ENCODE measurements around the gene PAX6.
"Not testable (repeated sequence)": the region's sequence is repeated elsewhere in the genome, so short reads cannot be mapped to it uniquely, and the experiment has no call there.

PAX6 gene

GRCh38 chr11:31764766-31765165 lies 46.4 kb downstream of the PAX6 start:
- no peak for DNase-seq

DNA sequence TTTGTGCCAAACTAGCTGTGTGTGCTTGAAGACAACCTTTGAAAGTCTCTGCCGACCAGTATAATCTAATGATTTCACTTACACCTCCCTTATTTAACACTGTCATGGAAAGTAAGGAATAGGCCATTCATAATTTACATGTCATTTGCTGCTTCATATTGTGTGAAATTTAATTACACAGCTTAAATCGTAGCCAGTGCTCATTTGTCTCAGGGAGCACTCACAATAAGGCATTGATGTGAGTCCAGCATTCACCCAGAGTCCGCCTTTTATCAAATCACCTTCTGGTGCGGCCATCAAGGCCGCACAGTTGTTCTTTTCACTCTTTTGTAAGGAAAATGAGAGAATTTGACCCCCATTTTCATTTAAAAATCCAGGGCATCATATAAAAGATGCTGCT lies 46.9 kb downstream of the PAX6 start:
- no peak for DNase-seq

GRCh38 chr11:31763296-31763695 lies 47.8 kb downstream of the PAX6 start:
- DNase-seq, result no peak

DNA sequence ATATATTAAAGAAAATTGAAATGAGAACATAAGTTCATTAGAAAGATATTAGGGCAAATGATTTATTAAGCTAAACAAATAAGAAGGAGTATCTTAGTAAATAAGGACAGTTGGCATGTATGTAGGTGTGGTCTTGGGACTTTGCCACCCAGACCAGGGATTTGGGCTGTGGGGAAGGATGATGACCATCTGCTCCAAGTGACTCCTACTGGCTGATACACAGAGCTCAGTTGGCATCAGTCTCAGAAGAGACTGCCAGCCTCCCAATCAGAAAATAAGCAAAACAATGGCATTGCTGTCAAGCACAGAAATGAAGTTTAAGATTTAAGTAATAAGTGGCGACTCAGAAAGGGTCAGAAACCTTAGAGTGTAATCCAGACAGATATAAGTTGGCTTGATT lies 49.5 kb downstream of the PAX6 start:
- DNase-seq, result no peak

- no peak for DNase-seq
These were observed 53.8 kb downstream of the PAX6 start for GRCh38 chr11:31757260-31757835.

DNA sequence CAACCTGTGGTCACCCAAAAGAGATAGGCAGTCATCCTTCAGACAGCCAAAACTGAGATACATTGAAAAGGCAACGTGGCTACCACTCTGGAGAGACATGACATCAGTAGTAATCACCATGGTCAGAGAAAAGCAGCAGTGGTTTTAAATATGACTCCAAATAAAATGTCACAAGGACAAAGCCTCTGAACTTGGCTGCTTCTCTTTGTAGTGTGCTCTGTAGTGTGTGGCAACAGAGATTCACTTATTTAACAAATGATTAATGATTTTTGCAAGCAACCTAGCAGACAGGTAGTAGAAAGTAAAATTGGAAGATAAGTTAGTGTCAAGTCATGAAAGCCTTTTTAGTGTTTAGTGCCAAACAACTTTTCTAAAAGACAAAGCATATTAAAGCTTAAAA lies 63.5 kb downstream of the PAX6 start:
- no peak for DNase-seq

- not testable (repeated sequence) for DNase-seq
These were observed 70.3 kb downstream of the PAX6 start for GRCh38 chr11:31740731-31741368.

GRCh38 chr11:31740131-31740530 lies 71.0 kb downstream of the PAX6 start:
- DNase-seq, result no peak
